Measurements from ENCODE around the gene CTDSPL.

DNA sequence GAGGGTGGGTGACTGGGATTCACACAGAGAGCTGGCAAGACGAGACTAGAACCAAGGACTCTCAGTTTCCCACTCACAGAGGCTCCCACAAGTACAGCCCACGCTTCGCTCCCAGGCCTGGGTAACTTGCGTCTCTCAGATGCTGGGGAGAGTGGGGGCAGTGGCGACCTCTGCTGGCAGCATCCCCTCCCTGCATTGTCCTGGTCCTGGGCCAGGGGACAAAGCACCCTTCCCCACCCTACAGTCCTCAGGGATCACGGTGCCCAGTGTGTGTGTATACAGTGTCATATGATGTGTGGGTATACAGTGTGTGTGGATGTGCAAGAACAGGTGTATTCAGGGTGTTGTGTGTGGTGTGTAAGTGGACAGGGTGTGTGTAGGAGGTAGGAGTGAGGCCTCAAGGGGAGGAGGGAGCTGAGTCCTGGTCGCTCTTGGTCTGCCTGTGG, 141.7 kb downstream of the CTDSPL start:
- TF ChIP-seq SIN3A (IDR thresholded peaks at IDR 0.05; ENCODE audit: borderline replicate concordance, low read depth, low read length) (no peak), CTCF (IDR thresholded peaks at IDR 0.05) (peak; percentile 84), RCOR1 (IDR thresholded peaks at IDR 0.05; ENCODE audit: low read length) (no peak), RXRA (IDR thresholded peaks at IDR 0.05; ENCODE audit: borderline replicate concordance, low read depth) (no peak), TAF1 (IDR thresholded peaks at IDR 0.05; ENCODE audit: borderline replicate concordance, low read depth, low read length) (no peak), YY1 (IDR thresholded peaks at IDR 0.05; ENCODE audit: low read depth) (no peak), NFIC (IDR thresholded peaks at IDR 0.05; ENCODE audit: borderline replicate concordance) (no peak), RFX5 (IDR thresholded peaks at IDR 0.05; ENCODE audit: low read length) (no peak), EP300 (IDR thresholded peaks at IDR 0.05; ENCODE audit: borderline replicate concordance in 1 of 2, low read depth in 1 of 2, low read length in 1 of 2) (no peak), EZH2phosphoT487 (IDR thresholded peaks at IDR 0.05; ENCODE audit: borderline replicate concordance, low read depth) (no peak), CHD2 (IDR thresholded peaks at IDR 0.05; ENCODE audit: low read length, partially characterized antibody) (no peak)
- TF ChIP-seq, protein P1, sequence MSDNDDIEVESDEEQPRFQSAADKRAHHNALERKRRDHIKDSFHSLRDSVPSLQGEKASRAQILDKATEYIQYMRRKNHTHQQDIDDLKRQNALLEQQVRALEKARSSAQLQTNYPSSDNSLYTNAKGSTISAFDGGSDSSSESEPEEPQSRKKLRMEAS (IDR thresholded peaks at IDR 0.05; ENCODE audit: low read depth) = no peak
- TF ChIP-seq, protein P2, sequence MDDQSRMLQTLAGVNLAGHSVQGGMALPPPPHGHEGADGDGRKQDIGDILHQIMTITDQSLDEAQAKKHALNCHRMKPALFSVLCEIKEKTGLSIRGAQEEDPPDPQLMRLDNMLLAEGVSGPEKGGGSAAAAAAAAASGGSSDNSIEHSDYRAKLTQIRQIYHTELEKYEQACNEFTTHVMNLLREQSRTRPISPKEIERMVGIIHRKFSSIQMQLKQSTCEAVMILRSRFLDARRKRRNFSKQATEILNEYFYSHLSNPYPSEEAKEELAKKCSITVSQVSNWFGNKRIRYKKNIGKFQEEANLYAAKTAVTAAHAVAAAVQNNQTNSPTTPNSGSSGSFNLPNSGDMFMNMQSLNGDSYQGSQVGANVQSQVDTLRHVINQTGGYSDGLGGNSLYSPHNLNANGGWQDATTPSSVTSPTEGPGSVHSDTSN (IDR thresholded peaks at IDR 0.05) = no peak

Data from SK-N-SH (cell line).